ENCODE results near the gene OSBP. TPM values are rescaled to one million over a fixed set of nuclear protein-coding genes. Genes with fewer than 3 reads are reported as not detected.

The OSBP gene
- total RNA-seq (2021; ENCODE audit: unreplicated experiment) (35.3 TPM), Bru-seq, nascent RNA (percentile 82 among the genes with signal in this experiment), BruChase-seq, experiment 1, labeled RNA remaining after a 2-hour chase (percentile 85 among the genes with signal in this experiment), BruChase-seq, experiment 2, labeled RNA remaining after a 6-hour chase (percentile 86 among the genes with signal in this experiment)
- 20.2 TPM for polyA plus RNA-seq (2012; ENCODE audit: insufficient read length)
- long read RNA-seq, full-length matches to known transcripts, result 191 of 249 reads
- long read RNA-seq, partial matches to known transcripts, result 35 of 249 reads
- long read RNA-seq, other reads (novel, unspliced or antisense), result 23 of 249 reads

GRCh38 chr11:59615637-59616395 is at the start of gene OSBP:
OSBP (minus strand) TSS chr11:59615774; CDS start chr11:59615664, 110 bp downstream.
- Histone ChIP-seq H3K27me3 (ENCODE audit: control insufficient read depth, insufficient read depth, low read length) (no peaks in the 10 kb centered on the region), H3K36me3 (ENCODE audit: control insufficient read depth, insufficient read depth, low read length) (no peaks in the 10 kb centered on the region; the same call in 1 of the 2 replicates), H3K27ac (ENCODE audit: low read length) (peak within 1 kb of the TSS; percentile 88), H3K4me3 (ENCODE audit: low read depth in 2 of 2, low read length in 2 of 2) (peak within 1 kb of the TSS; percentile 96 to 98), H3K9me3 (ENCODE audit: control insufficient read depth, insufficient read depth, low read depth, low read length) (no peaks in the 10 kb centered on the region), H3K4me1 (ENCODE audit: control insufficient read depth, insufficient read depth, low read length) (peaks cover 32% of the 10 kb centered on the region)
- ATAC-seq, result peak; percentile 95
- CTCF ChIA-PET, result interaction anchor here (0.6 kb wide), 1 partner anchor 31 kb away, joined by 3 read pairs; no protein-coding TSS in a partner anchor
- no TSS peak for BruUV-seq (replicated peaks)
- 0 out of 2 replicates have a peak, but pooled peaks have one; percentile 40 for TF ChIP-seq TCF7L2 (IDR thresholded peaks at IDR 0.05; ENCODE audit: low read depth, low read length)
- no peak for TF ChIP-seq SIN3A (IDR thresholded peaks at IDR 0.05; ENCODE audit: borderline replicate concordance, insufficient read depth, low read depth, low read length)
- TF ChIP-seq POLR2AphosphoS5 (IDR thresholded peaks at IDR 0.05; ENCODE audit: low read depth, low read length), result peak; percentile 31; the same call in 1 of the 2 replicates
- POLR2A ChIA-PET, result interaction anchor here (0.5 to 0.8 kb wide), 4 partner anchors 47 to 1363 kb away, joined by 3 to 7 read pairs (median 3); no protein-coding TSS in a partner anchor
- in situ Hi-C loops (cut with HindIII; ENCODE audit: low pct_unique_long_range_greater_than_20kb, low sequenced_read_pairs) (no loop called here), intact Hi-C loops (cut with micrococcal nuclease; ENCODE audit: unreplicated experiment) (loop anchor here (5.0 kb wide), 1 partner anchor 54 kb away; no protein-coding TSS in a partner anchor)
- peak; percentile 100 for DNase-seq (ENCODE audit: low read depth, low spot score)

GRCh38 chr11:59660621-59661020 is 45.0 kb upstream of the OSBP start:
- intact Hi-C loops (cut with micrococcal nuclease; ENCODE audit: unreplicated experiment), result loop anchor here (10.0 kb wide), 1 partner anchor 144 kb away; no protein-coding TSS in a partner anchor
- Histone ChIP-seq H3K27ac (ENCODE audit: low read length) (no peak overlapping the region), H3K9me3 (ENCODE audit: control insufficient read depth, insufficient read depth, low read depth, low read length) (no peaks in the 10 kb centered on the region), H3K27me3 (ENCODE audit: control insufficient read depth, insufficient read depth, low read length) (no peaks in the 10 kb centered on the region), H3K4me3 (ENCODE audit: low read depth in 2 of 2, low read length in 2 of 2) (no peak overlapping the region), H3K4me1 (ENCODE audit: control insufficient read depth, insufficient read depth, low read length) (no peaks in the 10 kb centered on the region), H3K36me3 (ENCODE audit: control insufficient read depth, insufficient read depth, low read length) (peaks cover 64% of the 10 kb centered on the region)
- POLR2A ChIA-PET, result no interaction called here
- ATAC-seq, result no peak
- TF ChIP-seq POLR2AphosphoS5 (IDR thresholded peaks at IDR 0.05; ENCODE audit: low read depth, low read length) (no peak), SIN3A (IDR thresholded peaks at IDR 0.05; ENCODE audit: borderline replicate concordance, insufficient read depth, low read depth, low read length) (no peak), CTCF (IDR thresholded peaks at IDR 0.05) (no peak), TCF7L2 (IDR thresholded peaks at IDR 0.05; ENCODE audit: low read depth, low read length) (no peak), REST (IDR thresholded peaks at IDR 0.05; ENCODE audit: insufficient read depth in 1 of 2, low read depth in 2 of 2, low read length in 1 of 2) (no peak)
- CTCF ChIA-PET, result no interaction called here
- no TSS peak for BruUV-seq (replicated peaks)
- no peak for DNase-seq (ENCODE audit: low read depth, low spot score)
- in situ Hi-C loops (cut with HindIII; ENCODE audit: low pct_unique_long_range_greater_than_20kb, low sequenced_read_pairs), result no loop called here

All from Panc1 (cell line).